K562 (cell line): ENCODE data around the gene CEP85L. TPM values are rescaled to one million over a fixed set of nuclear protein-coding genes. Genes with fewer than 3 reads are reported as not detected.

Experiments used
- ATAC-seq: fragments of 200-7000 bp; cut with Tn5 transposase; 3 replicates; pipeline ENCODE4 v1.9.1; 2020; ENCODE audit warnings: moderate library complexity
- BruUV-seq: library from RNA; stranded (reverse); fragments of 400-500 nt; replicated peaks from 2 replicates; lab custom pipeline; 2021; lab: Mats Ljungman, UMichigan
- CTCF ChIA-PET: fragments of 300-600 bp; formaldehyde crosslinking; extraction: SDS; loops from one replicate; lab custom pipeline; 2021; ENCODE audit warnings: low intra/inter-chr PET ratio; lab: Yijun Ruan, JAX
- POLR2A ChIA-PET: fragments of 300-600, 350-650 bp; sonication (Branson Sonifier 250); formaldehyde crosslinking; extraction: SDS; loops from one replicate; lab custom pipeline; 2021; ENCODE audit warnings: antibody characterized with exemption, inconsistent platforms; lab: Yijun Ruan, JAX
- DNase-seq, 4 experiments: peaks; one replicate each; pipeline versions ENCODE4 v3.0.0 to v3.0.0-alpha.2; 2011 to 2018; ENCODE audit warnings: low spot score in 3 of 4, mixed read lengths in 3 of 4; ENCODE audit errors: extremely low read depth in 1 of 4
- FAIRE-seq: peaks from 2 replicates; lab custom pipeline; 2011; peaks lifted over from hg19 to GRCh38; lab: Jason Lieb, UNC
- H2AFZ ChIP-seq: 2 replicates; pipeline ENCODE4 v1.6.0; 2011; ENCODE audit warnings: low read depth, low read length, control low read depth, inconsistent platforms
- H3K27ac ChIP-seq: fragments of 200-600 bp; 3 replicates; pipeline ENCODE4 v1.8.0; 2011; ENCODE audit warnings: low read depth, mild to moderate bottlenecking, control low read depth, inconsistent platforms, low read length, moderate library complexity, mixed read lengths; ENCODE audit errors: extremely low read depth
- H3K27me3 ChIP-seq, 2 experiments: fragments of 300-600 bp in 1 of 2; 2 replicates in 1 of 2; 3 replicates in 1 of 2; pipeline versions ENCODE4 v1.6.0 to v1.8.0; 2011; ENCODE audit warnings: inconsistent platforms in 2 of 2, low read length in 2 of 2, mild to moderate bottlenecking in 1 of 2, mixed read lengths in 1 of 2, moderate library complexity in 1 of 2; ENCODE audit not compliant: control insufficient read depth in 2 of 2, insufficient read depth in 2 of 2
- H3K36me3 ChIP-seq: fragments of 300-600 bp; 3 replicates; pipeline ENCODE4 v1.8.0; 2011; ENCODE audit warnings: mild to moderate bottlenecking, low read length, inconsistent platforms; ENCODE audit not compliant: control insufficient read depth, insufficient read depth
- H3K4me1 ChIP-seq, 2 experiments: fragments of 200-600 bp in 1 of 2; replicated peaks in 1 of 2; 2 replicates in 1 of 2; 3 replicates in 1 of 2; pipeline versions ENCODE4 v1.5.1 to v1.8.0; 2011; ENCODE audit warnings: inconsistent platforms in 2 of 2, low read length in 2 of 2, mild to moderate bottlenecking in 1 of 2, mixed read lengths in 1 of 2, moderate library complexity in 1 of 2; ENCODE audit not compliant: control insufficient read depth in 2 of 2, insufficient read depth in 2 of 2
- H3K4me2 ChIP-seq: 2 replicates; pipeline ENCODE4 v1.6.1; 2011; ENCODE audit warnings: low read length, control low read depth, inconsistent platforms, mixed read lengths; ENCODE audit not compliant: insufficient read depth
- H3K4me3 ChIP-seq: fragments of 200-600 bp; sonication (generic), shearing (Covaris generic); 2 replicates; pipeline ENCODE4 v1.5.1; 2016; ENCODE audit warnings: control low read depth, inconsistent platforms
- H3K79me2 ChIP-seq: fragments of 200-600 bp; 3 replicates; pipeline ENCODE4 v1.8.0; 2011; ENCODE audit warnings: low read length, inconsistent platforms; ENCODE audit not compliant: control insufficient read depth, insufficient read depth
- H3K9ac ChIP-seq, 2 experiments: 2 replicates each; pipeline versions ENCODE4 v1.6.0 to v1.6.1; 2011; ENCODE audit warnings: low read depth in 2 of 2, low read length in 2 of 2, control low read depth in 1 of 2, inconsistent platforms in 1 of 2, mild to moderate bottlenecking in 1 of 2, mixed read lengths in 1 of 2; ENCODE audit not compliant: insufficient read depth in 1 of 2
- H3K9me1 ChIP-seq: one replicate; pipeline ENCODE4 v1.6.0; 2011; ENCODE audit warnings: inconsistent platforms, mild to moderate bottlenecking, low read length, moderate library complexity; ENCODE audit not compliant: control insufficient read depth, insufficient read depth
- H3K9me3 ChIP-seq: replicated peaks from 2 replicates; pipeline ENCODE4 v1.5.1; 2011; ENCODE audit warnings: low read depth, low read length, inconsistent platforms; ENCODE audit not compliant: control insufficient read depth, insufficient read depth
- H4K20me1 ChIP-seq: replicated peaks from 2 replicates; pipeline ENCODE4 v1.6.1; 2011; ENCODE audit warnings: low read length, inconsistent platforms, mixed read lengths; ENCODE audit not compliant: control insufficient read depth, insufficient read depth
- HDAC3 ChIP-seq: fragments of 450-650 bp; IDR thresholded peaks from 2 replicates; pipeline ENCODE4 v1.6.1; 2018; ENCODE audit warnings: borderline replicate concordance, mild to moderate bottlenecking, moderate library complexity; ENCODE audit not compliant: partially characterized antibody
- TFAM ChIP-seq: fragments of 250-450 bp; sonication (Bioruptor Pico); conservative IDR thresholded peaks from 2 replicates; pipeline ENCODE4 v1.5.0; 2021; ENCODE audit warnings: mild to moderate bottlenecking, moderate library complexity
- ZBTB40 ChIP-seq, 2 experiments: fragments of 450-650 bp in 1 of 2; sonication (generic) in 1 of 2; formaldehyde crosslinking in 1 of 2; IDR thresholded peaks; 2 replicates each; pipeline versions ENCODE4 v1.7.1 to v1.9.0; 2016 to 2022; ENCODE audit warnings: inconsistent platforms in 1 of 2, mild to moderate bottlenecking in 1 of 2, missing genetic modification reagents in 1 of 2
- ZNF384 ChIP-seq: IDR thresholded peaks from 2 replicates; pipeline ENCODE4 v1.6.1; 2012; ENCODE audit warnings: low read depth, low read length, improper control_type of control experiment
- WGBS: fragments of 100-300 bp; shearing (Covaris generic); methylation state at CpG from one replicate; pipeline ENCODE4 v1.1.6; 2016; ENCODE audit warnings: low coverage, mixed read lengths; ENCODE audit not compliant: insufficient coverage; ENCODE audit errors: missing lambda C conversion rate; 5-methylcytosine and 5-hydroxymethylcytosine counted together
- in situ Hi-C: fragments of 300-500 bp; cut with MboI; formaldehyde crosslinking; loops from 4 replicates; pipeline ENCODE4 v1.15.0; 2018; ENCODE audit warnings: inconsistent platforms, mixed read lengths
- intact Hi-C: fragments of 100-400 bp; cut with micrococcal nuclease; formaldehyde crosslinking; loops from 2 replicates; pipeline ENCODE4 v1.14.2; 2022
- polyA plus RNA-seq, 8 experiments: library from polyadenylated mRNA; depleted of rRNA in 4 of 8; stranded (reverse) in 5 of 8; unstranded in 3 of 8; fragments of >200 nt; fragmentation: Nextera tagmentation in 2 of 8; fragmentation: Illumina TruSeq in 1 of 8; extraction: Ambion mirVana in 2 of 8; extraction: Trizol in 1 of 8; gene quantifications; 2 replicates each; pipeline versions ENCODE4 v1.2.1 to v1.2.3, GENCODE V29; 2011 to 2014; ENCODE audit warnings: inconsistent platforms in 1 of 8, missing spikeins in 1 of 8
- total RNA-seq, 7 experiments: library from RNA; depleted of rRNA in 6 of 7; stranded (reverse); fragments of >200 nt in 6 of 7; fragmentation: Illumina TruSeq in 2 of 7; extraction: Trizol in 2 of 7; gene quantifications; 2 replicates each; pipeline versions ENCODE4 v1.2.1 to v1.2.3, GENCODE V29; 2011 to 2021; ENCODE audit warnings: low replicate concordance in 1 of 7

Gene CEP85L
- total and polyA plus RNA-seq, 9 of the 15 experiments (the other 6 are each of a cell fraction or from before 2014, with no cell fraction given): 4.5 to 15.8 (median 8.3) TPM

GRCh38 chr6:118542184-118542952 is 109.0 kb downstream of the CEP85L start:
- intact Hi-C loops (no loop called here), in situ Hi-C loops (no loop called here)
- Histone ChIP-seq H3K9me1 (no peaks in the 10 kb centered on the region), H3K27ac (no peak overlapping the region), H3K9ac (no peak overlapping the region), H3K79me2 (peaks cover 2% of the 10 kb centered on the region; the same call in 1 of the 3 replicates), H3K36me3 (no peaks in the 10 kb centered on the region), H2AFZ (no peak overlapping the region), H4K20me1 (no peaks in the 10 kb centered on the region), H3K4me2 (no peak overlapping the region), H3K9me3 (no peaks in the 10 kb centered on the region), H3K4me3 (no peak overlapping the region), H3K4me1 (peaks cover 0 to 2% of the 10 kb centered on the region in 2 experiments; a peak in 3 of 5 replicates), H3K27me3 (no peaks in the 10 kb centered on the region)
- no peak for TF ChIP-seq HDAC3
- TF ChIP-seq TFAM (CRISPR knock-in tag): no peak
- no peak for TF ChIP-seq ZBTB40 (IDR thresholded peaks at IDR 0.05)
- TF ChIP-seq ZBTB40 (CRISPR knock-in tag; IDR thresholded peaks at IDR 0.05): no peak
- peak; percentile 33; the same call in 1 of the 2 replicates for TF ChIP-seq ZNF384
- ATAC-seq (no peak), DNase-seq (no peak), FAIRE-seq (no peak)
- 91% methylated on average over 3 of the region's 3 CpGs for WGBS
- ChIA-PET CTCF (no interaction called here), POLR2A (no interaction called here)
- no TSS peak for BruUV-seq
